ENCODE data around the gene KRI1.

KRI1 gene

GRCh38 chr19:10517760-10518443, 47.9 kb downstream of the KRI1 start:
- DNase-seq = no peak

- DNase-seq = peak; percentile 35 to 36
These were observed 48.5 kb downstream of the KRI1 start, which contains the start of gene S1PR5 for GRCh38 chr19:10517361-10517759. TSS of gene S1PR5 (minus strand) at chr19:10517447. CDS start at chr19:10515011, 2,436 bp downstream.

- no peak for DNase-seq
These were observed 49.0 kb downstream of the KRI1 start for GRCh38 chr19:10516671-10517286.

- peak; percentile 64 to 67 for DNase-seq
These were observed 49.8 kb downstream of the KRI1 start for GRCh38 chr19:10516064-10516385.

- peak; percentile 37 to 44 for DNase-seq
These were observed 51.3 kb downstream of the KRI1 start for GRCh38 chr19:10514211-10515145.

GRCh38 chr19:10513223-10513622, 52.6 kb downstream of the KRI1 start:
- no peak for DNase-seq

GRCh38 chr19:10510301-10510802, 55.5 kb downstream of the KRI1 start:
- DNase-seq = peak; percentile 48 to 69

- no peak for DNase-seq
These were observed 57.1 kb downstream of the KRI1 start for GRCh38 chr19:10508707-10509106.

GRCh38 chr19:10508036-10508435, 57.8 kb downstream of the KRI1 start:
- DNase-seq = no peak

GRCh38 chr19:10505583-10506229, 60.1 kb downstream of the KRI1 start:
- peak; percentile 77 to 85 for DNase-seq

Data from CD4-positive, alpha-beta T cell treated with Interleukin-1 beta for 1 hour (primary cell).